NCI-H524 treated with DMSO at 0.1 percent for 48 hours (cell line): Measurements from ENCODE around the gene EVX1.

ENCODE experiments used
- DNase-seq: peaks from one replicate; lab custom pipeline; 2025; lab: John Stamatoyannopoulos, UW

Gene EVX1

GRCh38 chr7:27249724-27250556 is 7.3 kb downstream of the EVX1 start:
- DNase-seq = no peak

- no peak for DNase-seq
Observed at GRCh38 chr7:27250557-27251070, 8.0 kb downstream of the EVX1 start.

- DNase-seq = no peak
Observed at GRCh38 chr7:27251136-27251651, 8.6 kb downstream of the EVX1 start.

- DNase-seq = no peak
Observed at GRCh38 chr7:27251652-27252590, 9.3 kb downstream of the EVX1 start.

- no peak for DNase-seq
Observed at GRCh38 chr7:27254625-27255024, 12.0 kb downstream of the EVX1 start.

- no peak for DNase-seq
Observed at GRCh38 chr7:27260211-27260610, 17.6 kb downstream of the EVX1 start.

- DNase-seq = no peak
Observed at GRCh38 chr7:27262121-27262520, 19.5 kb downstream of the EVX1 start.

- no peak for DNase-seq
Observed at GRCh38 chr7:27263781-27264180, 21.2 kb downstream of the EVX1 start.

GRCh38 chr7:27269455-27269854 is 26.9 kb downstream of the EVX1 start:
- no peak for DNase-seq

- no peak for DNase-seq
Observed at GRCh38 chr7:27271384-27271783, 28.8 kb downstream of the EVX1 start.

GRCh38 chr7:27277628-27278027 is 35.0 kb downstream of the EVX1 start:
- no peak for DNase-seq

GRCh38 chr7:27283558-27283957 is 41.0 kb downstream of the EVX1 start:
- DNase-seq = no peak

- DNase-seq = no peak
Observed at GRCh38 chr7:27295236-27295635, 52.6 kb downstream of the EVX1 start.

- DNase-seq = no peak
Observed at GRCh38 chr7:27297356-27297755, 54.8 kb downstream of the EVX1 start.
